HG03135 (cell line): ENCODE measurements around the gene SMR3A.
A peak's percentile ranks its signal among the peaks of the same experiment; 100 is the strongest.

ENCODE experiments used
- ATAC-seq: cut with Tn5 transposase; IDR thresholded peaks from one replicate; pipeline ENCODE4 v1.9.1; 2021; ENCODE audit warnings: mild to moderate bottlenecking, moderate library complexity; ENCODE audit not compliant: unreplicated experiment

Gene SMR3A

DNA sequence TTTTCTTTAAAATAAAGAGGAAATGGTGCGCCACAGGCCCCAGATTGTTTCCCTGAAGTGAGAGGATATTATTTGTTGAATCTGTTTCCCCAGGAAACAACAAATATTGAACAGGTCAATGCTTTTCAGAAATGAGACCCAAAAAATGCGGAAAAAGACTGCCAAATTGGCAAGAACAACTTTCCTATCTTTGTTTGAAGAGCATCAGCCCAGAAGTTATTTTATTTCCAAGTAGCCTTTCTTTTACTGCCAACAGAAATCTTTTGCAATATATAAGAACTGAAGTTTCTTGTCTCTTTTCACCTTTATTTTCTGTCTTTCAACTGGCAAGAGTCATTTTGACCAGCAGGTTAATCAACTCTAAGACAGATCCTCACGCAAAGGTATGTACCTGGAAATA, at the start of gene SMR3A:
TSS of gene SMR3A (plus strand) at position 301 of the 400 bp plus-strand sequence. CDS start 1,356 bp downstream, outside the sequence.
- no peak for ATAC-seq

- ATAC-seq = no peak
Observed at GRCh38 chr4:70313736-70314135, 46.8 kb upstream of the SMR3A start.

- no peak for ATAC-seq
Observed at GRCh38 chr4:70315928-70316327, 44.6 kb upstream of the SMR3A start.

- no peak for ATAC-seq
Observed at GRCh38 chr4:70326052-70326451, 34.5 kb upstream of the SMR3A start.

DNA sequence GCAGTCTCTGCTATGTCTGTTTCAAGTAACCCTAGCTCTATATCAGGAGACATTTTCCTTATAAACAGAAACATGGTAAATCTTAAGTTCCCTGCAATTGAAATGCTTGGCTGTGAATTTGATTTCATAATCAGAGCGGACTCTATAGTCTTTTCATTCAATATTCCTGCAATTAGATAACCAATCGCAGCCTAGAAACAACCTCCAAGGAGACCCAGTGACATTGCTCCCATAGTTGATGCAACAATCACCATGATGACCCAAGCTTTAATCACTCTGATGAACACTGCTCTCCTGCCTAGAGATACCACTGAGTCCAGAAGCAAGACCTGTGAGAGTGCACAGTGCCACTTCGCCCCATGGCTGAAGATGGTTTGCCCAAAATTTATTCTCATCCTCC, 25.9 kb upstream of the SMR3A start, which contains the start of gene CABS1:
TSS of gene CABS1 (plus strand) at position 301 of the 400 bp plus-strand sequence. CDS start at position 360, 59 bp downstream.
- ATAC-seq = no peak

DNA sequence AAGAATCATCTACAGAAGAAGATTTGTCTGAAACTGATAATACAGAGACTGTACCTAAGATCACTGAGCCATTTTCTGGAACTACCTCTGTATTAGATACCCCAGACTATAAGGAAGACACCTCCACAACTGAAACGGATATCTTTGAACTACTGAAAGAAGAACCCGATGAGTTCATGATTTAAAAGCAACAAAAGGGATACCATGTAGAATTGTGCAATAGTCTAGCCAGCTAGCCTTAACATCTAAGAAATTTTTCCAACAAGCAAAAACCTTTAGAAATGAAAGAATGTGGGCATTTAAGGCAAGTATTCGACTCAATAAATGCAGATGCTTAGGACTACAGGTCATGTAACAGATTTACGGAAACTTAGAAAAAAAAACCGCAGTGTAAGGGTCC, 24.5 kb upstream of the SMR3A start:
- ATAC-seq = no peak

- ATAC-seq = no peak
Observed at GRCh38 chr4:70337886-70338420, 22.6 kb upstream of the SMR3A start.

DNA sequence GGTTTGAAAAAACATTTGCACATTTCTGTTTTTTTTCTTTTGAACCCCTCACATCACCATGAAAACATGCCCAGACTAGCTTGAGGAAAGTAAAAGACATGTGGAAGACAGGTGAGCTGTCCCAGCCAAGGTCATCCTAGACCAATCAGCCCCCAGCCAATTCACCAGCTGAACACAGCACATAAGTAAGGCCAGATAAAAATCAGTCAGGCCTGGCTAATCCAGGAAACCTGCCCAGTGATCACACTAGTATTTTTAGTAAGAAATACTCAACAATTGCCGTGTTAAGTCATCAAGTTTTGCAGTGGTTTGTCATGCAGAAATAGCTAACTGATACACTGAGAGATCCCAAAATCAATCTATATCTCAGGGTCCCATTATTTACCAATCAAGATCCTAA, 4.4 kb upstream of the SMR3A start:
- no peak for ATAC-seq

DNA sequence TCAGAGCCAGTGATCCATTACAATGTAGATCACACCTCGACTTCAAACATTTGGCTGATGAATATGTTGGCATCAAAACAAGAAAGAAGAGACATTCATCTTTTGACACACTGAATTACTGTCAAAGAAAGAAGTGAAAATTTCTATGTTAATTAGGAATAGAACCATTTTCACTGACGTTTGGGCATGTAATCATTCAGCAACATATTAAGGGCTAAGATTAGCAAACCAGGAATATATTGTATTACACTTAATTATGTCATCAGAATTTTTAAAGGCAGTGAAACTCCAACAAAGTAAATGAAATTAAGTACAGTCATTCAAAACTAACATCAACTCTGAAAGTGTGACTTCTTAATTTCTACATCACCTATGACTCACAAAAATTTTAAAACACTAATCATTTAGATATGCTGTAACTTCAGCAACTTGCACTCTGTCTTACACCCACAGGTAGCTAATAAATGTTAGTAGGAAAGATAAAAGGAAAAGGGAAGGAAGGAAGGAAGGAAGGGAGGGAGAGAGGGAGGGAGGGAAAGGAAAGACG, 1.4 kb upstream of the SMR3A start:
- ATAC-seq = no peak

DNA sequence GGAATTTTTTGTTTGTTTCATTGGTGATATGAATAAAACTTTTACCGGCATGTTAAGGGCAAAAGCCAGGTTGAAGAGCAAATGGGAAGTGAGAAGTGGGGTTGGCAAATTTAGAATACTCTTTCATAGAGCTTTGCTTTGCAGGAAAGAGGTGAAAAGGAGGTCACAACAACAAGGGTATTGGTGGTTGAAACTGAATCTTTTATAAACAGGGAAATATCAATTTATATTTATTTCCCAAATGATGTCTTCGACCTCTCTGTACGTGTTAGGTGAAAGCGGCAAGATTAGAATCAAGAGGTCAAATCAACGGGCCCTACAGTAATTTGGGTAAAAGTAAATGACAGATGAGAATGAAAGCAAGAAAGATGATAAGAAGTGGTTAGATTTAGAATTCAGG, 3.4 kb downstream of the SMR3A start:
- no peak for ATAC-seq

GRCh38 chr4:70365479-70365878, 4.9 kb downstream of the SMR3A start:
- no peak for ATAC-seq

DNA sequence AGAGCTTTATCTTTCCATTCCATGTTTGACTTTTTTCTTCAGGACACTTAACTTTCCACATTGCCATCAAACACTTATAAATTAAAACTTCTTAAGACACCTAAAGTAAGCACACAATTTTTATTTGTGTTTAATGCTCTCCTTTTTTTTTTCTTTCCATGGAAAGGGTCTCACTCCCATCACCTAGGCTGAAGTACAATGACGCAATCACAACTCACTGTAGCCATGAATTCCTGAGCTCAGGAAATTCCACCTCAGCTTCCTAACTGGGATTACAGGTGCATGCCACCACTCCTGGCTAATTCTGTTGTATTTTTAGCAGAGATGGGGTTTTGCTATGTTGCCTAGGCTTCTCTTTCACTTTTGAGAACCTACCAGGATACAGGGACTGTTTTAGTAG, 7.3 kb downstream of the SMR3A start:
- ATAC-seq = no peak

- ATAC-seq = no peak
Observed at GRCh38 chr4:70371987-70372386, 11.4 kb downstream of the SMR3A start.

- no peak for ATAC-seq
Observed at GRCh38 chr4:70372760-70373159, 12.2 kb downstream of the SMR3A start.

- ATAC-seq = no peak
Observed at GRCh38 chr4:70380578-70380977, 20.0 kb downstream of the SMR3A start.

DNA sequence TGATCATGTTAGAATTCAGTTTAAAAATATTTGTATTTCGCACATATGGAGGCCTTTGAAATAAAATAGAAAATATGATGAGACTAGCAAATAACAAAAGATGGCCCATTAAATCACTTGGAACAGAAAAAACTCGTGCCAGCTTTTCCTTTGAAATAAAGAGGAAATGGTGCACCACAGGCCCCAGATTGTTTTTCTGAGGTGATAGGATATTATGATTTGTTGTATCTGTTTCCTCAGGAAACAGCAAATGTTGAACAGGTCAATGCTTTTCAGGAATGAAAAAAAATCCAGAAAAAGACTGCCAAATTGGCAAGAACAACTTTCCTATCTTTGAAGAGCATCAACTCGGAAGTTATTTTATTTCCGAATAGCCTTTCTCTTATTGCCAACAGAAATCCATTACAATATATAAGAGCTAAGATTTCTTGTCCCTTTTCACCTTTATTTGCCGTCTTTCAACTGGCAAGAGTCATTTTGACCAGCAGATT, 22.2 kb downstream of the SMR3A start, which contains the start of gene SMR3B:
TSS of gene SMR3B (plus strand) at position 441 of the 491 bp plus-strand sequence. CDS start 1,380 bp downstream, outside the sequence.
- no peak for ATAC-seq

- peak; percentile 66 for ATAC-seq
Observed at GRCh38 chr4:70392057-70392776, 31.7 kb downstream of the SMR3A start.

DNA sequence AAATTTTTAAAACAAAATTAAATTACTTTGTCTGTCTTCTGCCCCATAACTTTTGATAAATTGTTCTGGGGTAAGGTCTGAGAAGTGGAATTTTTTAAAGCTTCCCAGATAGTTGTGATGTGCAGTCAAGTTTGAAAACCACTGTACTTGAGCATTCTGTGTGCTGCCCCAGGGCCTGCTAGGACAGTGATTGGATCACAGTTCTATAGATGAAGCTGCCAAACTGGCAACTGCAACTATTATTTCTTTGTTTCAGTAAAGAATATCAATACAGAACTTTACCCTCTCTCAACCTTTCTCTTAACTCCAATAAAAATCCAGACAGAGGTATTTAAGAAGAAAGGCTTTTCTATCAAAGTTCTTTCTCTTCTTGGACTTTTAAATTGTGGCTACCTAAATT, 37.0 kb downstream of the SMR3A start, which contains the start of gene OPRPN:
TSS of gene OPRPN (plus strand) at position 361 of the 400 bp plus-strand sequence. CDS start 1,346 bp downstream, outside the sequence.
- no peak for ATAC-seq

DNA sequence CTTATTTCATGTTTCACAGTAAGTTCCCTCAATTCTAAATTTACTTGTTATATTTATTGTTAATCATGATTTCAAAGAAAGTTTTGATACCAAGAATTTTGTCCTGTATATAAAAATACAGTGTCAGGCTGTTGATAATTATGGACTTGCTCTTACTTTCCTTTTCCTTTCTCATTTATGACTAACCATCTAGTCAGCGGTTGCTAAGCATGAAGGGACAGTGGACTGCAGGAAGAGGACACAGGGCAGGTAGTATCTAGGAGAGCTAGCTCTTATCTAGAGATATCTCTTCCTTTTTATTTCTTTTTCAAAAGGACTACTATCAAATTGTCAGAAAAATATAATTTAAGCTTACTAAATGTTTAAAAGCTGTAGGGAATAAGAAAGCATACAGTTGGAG, 38.8 kb downstream of the SMR3A start:
- ATAC-seq = no peak

GRCh38 chr4:70402762-70403161, 42.2 kb downstream of the SMR3A start:
- no peak for ATAC-seq

- no peak for ATAC-seq
Observed at GRCh38 chr4:70405765-70406164, 45.2 kb downstream of the SMR3A start.
